ENCODE data around the gene PDZRN3. TPM values are rescaled to one million over a fixed set of nuclear protein-coding genes. Genes with fewer than 3 reads are reported as not detected.

The PDZRN3 gene
- total and polyA plus RNA-seq, 2 experiments from 2014 or later, result 7.5 to 14.0 TPM

GRCh38 chr3:73521734-73522336 lies 102.9 kb downstream of the PDZRN3 start (continued):
- TF ChIP-seq NANOG (IDR thresholded peaks at IDR 0.05; ENCODE audit: borderline replicate concordance) (no peak), CREB1 (CRISPR knock-in tag; IDR thresholded peaks at IDR 0.05; ENCODE audit: low read depth) (no peak), POLR2AphosphoS5 (IDR thresholded peaks at IDR 0.05; ENCODE audit: low read depth) (no peak), JUNB (IDR thresholded peaks at IDR 0.05; ENCODE audit: unreplicated experiment) (no peak), CTCF (conservative IDR thresholded peaks at IDR 0.05; ENCODE audit: low read depth in 2 of 2) (no peak), ZNF114 (CRISPR knock-in tag; IDR thresholded peaks at IDR 0.05) (no peak), STAT1 (IDR thresholded peaks at IDR 0.05; ENCODE audit: unreplicated experiment) (no peak)
- TF ChIP-seq, protein P1, sequence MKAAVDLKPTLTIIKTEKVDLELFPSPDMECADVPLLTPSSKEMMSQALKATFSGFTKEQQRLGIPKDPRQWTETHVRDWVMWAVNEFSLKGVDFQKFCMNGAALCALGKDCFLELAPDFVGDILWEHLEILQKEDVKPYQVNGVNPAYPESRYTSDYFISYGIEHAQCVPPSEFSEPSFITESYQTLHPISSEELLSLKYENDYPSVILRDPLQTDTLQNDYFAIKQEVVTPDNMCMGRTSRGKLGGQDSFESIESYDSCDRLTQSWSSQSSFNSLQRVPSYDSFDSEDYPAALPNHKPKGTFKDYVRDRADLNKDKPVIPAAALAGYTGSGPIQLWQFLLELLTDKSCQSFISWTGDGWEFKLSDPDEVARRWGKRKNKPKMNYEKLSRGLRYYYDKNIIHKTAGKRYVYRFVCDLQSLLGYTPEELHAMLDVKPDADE (IDR thresholded peaks at IDR 0.05), result no peak

DNA sequence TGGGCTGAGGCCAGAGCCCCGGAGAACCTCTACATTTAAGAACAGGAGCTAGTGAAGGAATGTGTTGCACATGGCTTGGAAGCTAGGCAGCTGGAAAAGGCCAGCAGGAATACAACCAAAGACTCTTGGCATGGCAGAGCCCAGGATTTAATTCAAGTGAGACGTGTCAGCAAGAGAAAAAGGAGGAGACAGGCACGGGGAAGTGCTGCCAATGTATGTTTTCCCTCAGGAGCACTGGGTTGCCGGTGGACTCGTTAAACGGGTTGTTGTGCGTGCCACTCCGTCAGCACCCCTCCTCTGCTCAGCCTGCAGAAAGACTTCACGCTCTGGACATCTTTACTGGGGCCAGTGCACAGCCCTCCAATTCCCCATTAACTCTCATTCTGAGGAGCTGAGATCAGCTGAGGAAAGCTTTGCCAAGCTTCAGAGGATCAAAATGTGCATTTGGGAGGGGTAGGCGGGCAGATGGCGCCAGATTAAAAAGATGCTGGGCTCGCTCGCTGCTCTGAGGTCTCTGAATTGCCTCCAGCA lies 103.7 kb downstream of the PDZRN3 start:
- H4K20me1 ChIP-seq (replicated peaks; ENCODE audit: insufficient read depth), result no peaks in the 10 kb centered on the region
- no peaks in the 10 kb centered on the region for H3K27me3 ChIP-seq (ENCODE audit: insufficient read depth)
- H3K36me3 ChIP-seq (ENCODE audit: insufficient read depth), result no peaks in the 10 kb centered on the region
- no peak overlapping the region for H3K4me3 ChIP-seq
- no peak overlapping the region for H3K4me2 ChIP-seq
- H2AFZ ChIP-seq, result no peak overlapping the region
- no peaks in the 10 kb centered on the region for H3K9me2 ChIP-seq (ENCODE audit: insufficient read depth)
- no peak overlapping the region for H3K27ac ChIP-seq (ENCODE audit: low read depth)
- H3K27me3 Mint-ChIP-seq (ENCODE audit: insufficient read depth, low read depth, poor library complexity), result peaks cover 2% of the 10 kb centered on the region
- H3K4me1 ChIP-seq (ENCODE audit: insufficient read depth), result no peaks in the 10 kb centered on the region
- H3K79me2 ChIP-seq (replicated peaks; ENCODE audit: insufficient read depth), result no peaks in the 10 kb centered on the region
- no peak overlapping the region for H3K27ac Mint-ChIP-seq
- no peak for ATAC-seq
- peaks cover 8% of the 10 kb centered on the region; the same call in 1 of the 3 replicates for H3K36me3 Mint-ChIP-seq (ENCODE audit: low read depth)
- H3K9me3 Mint-ChIP-seq, result peaks cover 10% of the 10 kb centered on the region; the same call in 2 of the 3 replicates
- peaks cover 12% of the 10 kb centered on the region; the same call in 2 of the 3 replicates for H3K4me1 Mint-ChIP-seq
- H3F3A ChIP-seq (replicated peaks; ENCODE audit: low read depth), result no peaks in the 10 kb centered on the region
- TF ChIP-seq CREB1 (CRISPR knock-in tag; IDR thresholded peaks at IDR 0.05; ENCODE audit: low read depth) (no peak), CTCF (conservative IDR thresholded peaks at IDR 0.05; ENCODE audit: low read depth in 2 of 2) (peak in 1 of 2 experiments; percentile 18; a peak in 1 of 4 replicates)
- DNase-seq (ENCODE audit: low spot score), result no peak
- H3K4me3 Mint-ChIP-seq, result no peak overlapping the region
